NB4 (cell line): ENCODE results near the gene PCSK5.

Source experiments
- CTCF ChIP-seq: IDR thresholded peaks from one replicate; pipeline ENCODE4 v1.5.1; 2012; ENCODE audit warnings: low read depth, low read length
- MAX ChIP-seq: IDR thresholded peaks from 2 replicates; pipeline ENCODE4 v1.6.1; 2011; ENCODE audit warnings: low read depth, low read length

GRCh38 chr9:75958226-75958625, 67.8 kb downstream of the PCSK5 start:
- TF ChIP-seq CTCF: no peak
- TF ChIP-seq MAX: no peak
